Liver (tissue), 9 donors: Measurements from ENCODE around the gene MTHFD1L. TPM values are rescaled to one million over a fixed set of nuclear protein-coding genes. Genes with fewer than 3 reads are reported as not detected.

ENCODE experiments used
- DNase-seq: peaks from one replicate; pipeline ENCODE4 v3.0.0-alpha.2; 2017; ENCODE audit warnings: low spot score
- H3K27ac ChIP-seq, 2 donors: one replicate each; pipeline ENCODE4 v1.7.0; 2013; ENCODE audit warnings: inconsistent platforms in 2 of 2, low read length in 2 of 2, control low read depth in 1 of 2, low read depth in 1 of 2, mild to moderate bottlenecking in 1 of 2
- H3K27me3 ChIP-seq, 4 donors: one replicate each; pipeline versions ENCODE4 v1.6.1 to v1.7.0; 2013; ENCODE audit warnings: low read length in 3 of 4, inconsistent platforms in 1 of 4, mild to moderate bottlenecking in 1 of 4, moderate library complexity in 1 of 4; ENCODE audit not compliant: control insufficient read depth in 4 of 4, insufficient read depth in 4 of 4
- H3K36me3 ChIP-seq, 4 donors: one replicate each; pipeline versions ENCODE4 v1.6.1 to v1.7.0; 2013; ENCODE audit warnings: low read length in 3 of 4, mild to moderate bottlenecking in 3 of 4, low read depth in 1 of 4, moderate library complexity in 1 of 4; ENCODE audit not compliant: control insufficient read depth in 4 of 4, insufficient read depth in 3 of 4
- H3K4me1 ChIP-seq, 4 donors: one replicate each; pipeline versions ENCODE4 v1.6.1 to v1.7.0; 2013; ENCODE audit warnings: low read length in 3 of 4, mild to moderate bottlenecking in 3 of 4, moderate library complexity in 1 of 4; ENCODE audit not compliant: control insufficient read depth in 4 of 4, insufficient read depth in 4 of 4
- H3K4me3 ChIP-seq, 3 donors: one replicate each; pipeline versions ENCODE4 v1.6.1 to v1.7.0; 2013; ENCODE audit warnings: low read length in 3 of 3, control low read depth in 1 of 3, low read depth in 1 of 3, mild to moderate bottlenecking in 1 of 3
- H3K9ac ChIP-seq, 2 donors: one replicate each; pipeline ENCODE4 v1.7.0; 2013; ENCODE audit warnings: low read length in 2 of 2, mild to moderate bottlenecking in 2 of 2, moderate library complexity in 2 of 2, control low read depth in 1 of 2, low read depth in 1 of 2
- H3K9me3 ChIP-seq, 4 donors: one replicate each; pipeline versions ENCODE4 v1.6.1 to v1.7.0; 2013; ENCODE audit warnings: low read length in 3 of 4; ENCODE audit not compliant: control insufficient read depth in 4 of 4
- CTCF ChIP-seq: fragments of 150-350 bp; IDR thresholded peaks from 2 replicates; pipeline ENCODE4 v1.5.1; 2017; ENCODE audit warnings: improper control_type of control experiment, low read depth, low read length; ENCODE audit not compliant: missing input control
- EGR1 ChIP-seq, 2 donors: IDR thresholded peaks; 2 replicates each; pipeline ENCODE4 v1.6.1; 2016 to 2018; ENCODE audit warnings: antibody characterized with exemption in 2 of 2, low read depth in 2 of 2
- FOXA1 ChIP-seq: IDR thresholded peaks from 2 replicates; pipeline ENCODE4 v1.6.1; 2016; ENCODE audit warnings: antibody characterized with exemption
- FOXA2 ChIP-seq: IDR thresholded peaks from 2 replicates; pipeline ENCODE4 v1.6.1; 2016; ENCODE audit warnings: antibody characterized with exemption
- GABPA ChIP-seq, 2 donors: IDR thresholded peaks in 1 of 2; conservative IDR thresholded peaks in 1 of 2; 2 replicates each; pipeline ENCODE4 v1.6.1; 2016; ENCODE audit warnings: antibody characterized with exemption in 2 of 2, mild to moderate bottlenecking in 1 of 2, moderate library complexity in 1 of 2
- NR2F2 ChIP-seq: IDR thresholded peaks from 2 replicates; pipeline ENCODE4 v1.6.1; 2016; ENCODE audit warnings: antibody characterized with exemption
- RAD21 ChIP-seq, 2 donors: IDR thresholded peaks; 2 replicates each; pipeline ENCODE4 v1.6.1; 2016; ENCODE audit warnings: antibody characterized with exemption in 2 of 2, mild to moderate bottlenecking in 2 of 2
- REST ChIP-seq: IDR thresholded peaks from 2 replicates; pipeline ENCODE4 v1.6.1; 2016; ENCODE audit warnings: antibody characterized with exemption, mild to moderate bottlenecking
- RXRA ChIP-seq, 2 donors: IDR thresholded peaks; 2 replicates each; pipeline ENCODE4 v1.6.1; 2017 to 2018; ENCODE audit warnings: antibody characterized with exemption in 2 of 2, mild to moderate bottlenecking in 1 of 2
- SP1 ChIP-seq: IDR thresholded peaks from 2 replicates; pipeline ENCODE4 v1.6.1; 2018; ENCODE audit warnings: antibody characterized with exemption, mild to moderate bottlenecking
- TAF1 ChIP-seq: conservative IDR thresholded peaks from 2 replicates; pipeline ENCODE4 v1.6.1; 2016; ENCODE audit warnings: antibody characterized with exemption, mild to moderate bottlenecking
- YY1 ChIP-seq: IDR thresholded peaks from 2 replicates; pipeline ENCODE4 v1.6.1; 2016; ENCODE audit warnings: antibody characterized with exemption, mild to moderate bottlenecking
- ZBTB33 ChIP-seq: IDR thresholded peaks from 2 replicates; pipeline ENCODE4 v1.6.1; 2016; ENCODE audit warnings: antibody characterized with exemption
- WGBS: extraction: QIAGEN DNeasy Blood & Tissue Kit; methylation state at CpG from one replicate; pipeline ENCODE4 v1.1.7; 2013; 5-methylcytosine and 5-hydroxymethylcytosine counted together
- polyA plus RNA-seq, 2 donors: library from polyadenylated mRNA; stranded (reverse) in 1 of 2; unstranded in 1 of 2; fragments of 200-250 nt in 1 of 2; fragments of >200 nt in 1 of 2; fragmentation: Nextera tagmentation in 1 of 2; extraction: Ambion mirVana in 1 of 2; gene quantifications; one replicate each; pipeline versions ENCODE4 v1.2.1 to v1.2.3, GENCODE V29; 2013 to 2015
- total RNA-seq, 2 donors: library from RNA; depleted of rRNA; stranded (reverse); fragments of >200 nt; gene quantifications; one replicate each; pipeline ENCODE4 v1.2.3, GENCODE V29; 2014
- donor health status: healthy.
- donor health status: healthy.
- donor health status: healthy.
- donor health status: healthy.
- donor health status: healthy.

The MTHFD1L gene
- total and polyA plus RNA-seq, 4 donors: 2.0 to 7.7 (median 2.8) TPM

- TF ChIP-seq REST: no peak
Measured at GRCh38 chr6:151012321-151013294, 147.1 kb downstream of the MTHFD1L start (continued).

GRCh38 chr6:151014404-151015100, 149.1 kb downstream of the MTHFD1L start:
- WGBS: 55% methylated on average over 6 of the region's 6 CpGs
- DNase-seq: peak; percentile 64
- Histone ChIP-seq H3K9ac (no peak overlapping the region), H3K36me3 (no peaks in the 10 kb centered on the region), H3K27ac (no peak overlapping the region), H3K4me1 (peaks cover 0 to 3% (median 3%) of the 10 kb centered on the region in 4 donors), H3K27me3 (no peaks in the 10 kb centered on the region), H3K9me3 (no peaks in the 10 kb centered on the region), H3K4me3 (no peak overlapping the region)
- TF ChIP-seq NR2F2 (peak; percentile 7), RAD21 (IDR thresholded peaks at IDR 0.05) (peak; percentile 99), CTCF (peak; percentile 99), RXRA (IDR thresholded peaks at IDR 0.05) (no peak)

GRCh38 chr6:151015101-151015700, 149.7 kb downstream of the MTHFD1L start:
- no peaks in the 10 kb centered on the region for H3K27me3 ChIP-seq
- DNase-seq: no peak
- no peaks in the 10 kb centered on the region for H3K9me3 ChIP-seq
- H3K4me1 ChIP-seq: peaks cover 0 to 4% (median 3%) of the 10 kb centered on the region in 4 donors
- H3K27ac ChIP-seq: no peak overlapping the region
- no peaks in the 10 kb centered on the region for H3K36me3 ChIP-seq
- no peak overlapping the region for H3K9ac ChIP-seq
- H3K4me3 ChIP-seq: no peak overlapping the region
- no peak for TF ChIP-seq FOXA1
- TF ChIP-seq REST: no peak
- TF ChIP-seq SP1: no peak
- TF ChIP-seq EGR1 (IDR thresholded peaks at IDR 0.05; ENCODE audit: low read depth in 2 of 2): no peak
- TF ChIP-seq FOXA2: no peak
- TF ChIP-seq YY1: no peak
- no peak for TF ChIP-seq TAF1
- TF ChIP-seq GABPA (IDR thresholded peaks at IDR 0.05 in 1 of 2, conservative IDR thresholded peaks at IDR 0.05 in 1 of 2): no peak
- no peak for TF ChIP-seq ZBTB33
- WGBS: 91% methylated on average over 12 of the region's 12 CpGs
